ENCODE data around the gene EFNB1. TPM values are rescaled to one million over a fixed set of nuclear protein-coding genes. Genes with fewer than 3 reads are reported as not detected.
A peak's percentile ranks its signal among the peaks of the same experiment; 100 is the strongest.

The EFNB1 gene
- polyA plus RNA-seq, 1 donor (not counting 4 experiments of a cell fraction or from before 2014, with no cell fraction given) = 90.3 TPM

GRCh38 chrX:68832101-68832416 is 3.2 kb downstream of the EFNB1 start:
- no peak for TF ChIP-seq CTCF (optimal IDR thresholded peaks at IDR 0.05 in 1 of 3, IDR thresholded peaks at IDR 0.05 in 1 of 3, conservative IDR thresholded peaks at IDR 0.05 in 1 of 3; ENCODE audit: extremely low read depth in 1 of 3, insufficient read depth in 2 of 3, low read length in 3 of 3)
- no peak for TF ChIP-seq EZH2 (IDR thresholded peaks at IDR 0.05; ENCODE audit: low read length)
- H3K4me1 ChIP-seq (ENCODE audit: control insufficient read depth, extremely low read depth, insufficient read depth, low read length) = peaks cover 38% of the 10 kb centered on the region
- H3K36me3 ChIP-seq (ENCODE audit: control insufficient read depth in 2 of 2, extremely low read depth in 1 of 2, insufficient read depth in 2 of 2, low read length in 2 of 2) = peaks cover 3 to 14% of the 10 kb centered on the region in 2 experiments
- H3K79me2 ChIP-seq (ENCODE audit: control insufficient read depth, insufficient read depth, low read length) = peaks cover 84% of the 10 kb centered on the region
- no peaks in the 10 kb centered on the region for H3K27me3 ChIP-seq (ENCODE audit: control insufficient read depth, extremely low read depth, insufficient read depth, low read length)
- FAIRE-seq (no peak), DNase-seq (ENCODE audit: low read depth, low spot score) (no peak)
- peak overlapping the region; percentile 83 for H3K4me2 ChIP-seq (ENCODE audit: control insufficient read depth, extremely low read depth, insufficient read depth, low read depth, low read length)
- H3K9me3 ChIP-seq (ENCODE audit: control insufficient read depth, low read depth, low read length) = no peaks in the 10 kb centered on the region
- peak overlapping the region; percentile 81 for H3K9ac ChIP-seq (ENCODE audit: control insufficient read depth, extremely low read depth, insufficient read depth, low read length)
- H3K27ac ChIP-seq (ENCODE audit: control insufficient read depth, insufficient read depth, low read length) = peak overlapping the region; percentile 92
- peaks cover 14% of the 10 kb centered on the region for H4K20me1 ChIP-seq (ENCODE audit: control insufficient read depth, extremely low read depth, insufficient read depth, low read length)
- no peak overlapping the region for H2AFZ ChIP-seq (ENCODE audit: control insufficient read depth, low read length)
- peaks cover 4% of the 10 kb centered on the region for H3K9me1 ChIP-seq (ENCODE audit: control insufficient read depth, extremely low read depth, insufficient read depth, low read length)
- dilution Hi-C loops (cut with MboI; ENCODE audit: extremely low pct_ligation_motif_present, low sequenced_read_pairs) = no loop called here
- H3K4me3 ChIP-seq (ENCODE audit: control insufficient read depth in 2 of 3, extremely low read depth in 1 of 3, insufficient read depth in 2 of 3, low read depth in 1 of 3, low read length in 3 of 3) = peak overlapping the region; percentile 67 to 86 (median 68)

- no peak overlapping the region for H2AFZ ChIP-seq (ENCODE audit: control insufficient read depth, low read length)
Observed at GRCh38 chrX:68832516-68833447, 4.0 kb downstream of the EFNB1 start.

More at GRCh38 chrX:68832516-68833447, 4.0 kb downstream of the EFNB1 start:
- H3K4me3 ChIP-seq (ENCODE audit: control insufficient read depth in 2 of 3, extremely low read depth in 1 of 3, insufficient read depth in 2 of 3, low read depth in 1 of 3, low read length in 3 of 3) = peak overlapping the region; percentile 67 to 86 (median 68)
- H3K4me2 ChIP-seq (ENCODE audit: control insufficient read depth, extremely low read depth, insufficient read depth, low read depth, low read length) = peak overlapping the region; percentile 83
- TF ChIP-seq EZH2 (IDR thresholded peaks at IDR 0.05; ENCODE audit: low read length) = no peak
- TF ChIP-seq CTCF (optimal IDR thresholded peaks at IDR 0.05 in 1 of 3, IDR thresholded peaks at IDR 0.05 in 1 of 3, conservative IDR thresholded peaks at IDR 0.05 in 1 of 3; ENCODE audit: extremely low read depth in 1 of 3, insufficient read depth in 2 of 3, low read length in 3 of 3) = no peak
- H3K9me1 ChIP-seq (ENCODE audit: control insufficient read depth, extremely low read depth, insufficient read depth, low read length) = peaks cover 4% of the 10 kb centered on the region
- peak overlapping the region; percentile 81 for H3K9ac ChIP-seq (ENCODE audit: control insufficient read depth, extremely low read depth, insufficient read depth, low read length)
- FAIRE-seq (no peak), DNase-seq (ENCODE audit: low read depth, low spot score) (no peak)
- peaks cover 91% of the 10 kb centered on the region for H3K79me2 ChIP-seq (ENCODE audit: control insufficient read depth, insufficient read depth, low read length)
- H3K9me3 ChIP-seq (ENCODE audit: control insufficient read depth, low read depth, low read length) = no peaks in the 10 kb centered on the region
- H4K20me1 ChIP-seq (ENCODE audit: control insufficient read depth, extremely low read depth, insufficient read depth, low read length) = peaks cover 21% of the 10 kb centered on the region
- peak overlapping the region; percentile 92 for H3K27ac ChIP-seq (ENCODE audit: control insufficient read depth, insufficient read depth, low read length)
- H3K36me3 ChIP-seq (ENCODE audit: control insufficient read depth in 2 of 2, extremely low read depth in 1 of 2, insufficient read depth in 2 of 2, low read length in 2 of 2) = peaks cover 3 to 22% of the 10 kb centered on the region in 2 experiments
- dilution Hi-C loops (cut with MboI; ENCODE audit: extremely low pct_ligation_motif_present, low sequenced_read_pairs) = no loop called here
- H3K4me1 ChIP-seq (ENCODE audit: control insufficient read depth, extremely low read depth, insufficient read depth, low read length) = peaks cover 39% of the 10 kb centered on the region
- H3K27me3 ChIP-seq (ENCODE audit: control insufficient read depth, extremely low read depth, insufficient read depth, low read length) = no peaks in the 10 kb centered on the region
